Activated CD8-positive, alpha-beta T cell treated with anti-CD3 and anti-CD28 coated beads for 36 hours (primary cell): ENCODE measurements around the gene FAM83G. TPM values are rescaled to one million over a fixed set of nuclear protein-coding genes. Genes with fewer than 3 reads are reported as not detected.
"Not testable (repeated sequence)": the region's sequence is repeated elsewhere in the genome, so short reads cannot be mapped to it uniquely, and the experiment has no call there.

ENCODE experiments used
- ATAC-seq: fragments of 200-7000 bp; cut with Tn5 transposase; one replicate; pipeline ENCODE4 v1.10.0; 2021; ENCODE audit warnings: mild to moderate bottlenecking, moderate library complexity
- CTCF ChIA-PET: fragments of 350-600 bp; sonication (Branson Sonifier 250); formaldehyde crosslinking; loops from one replicate; lab custom pipeline; 2021; ENCODE audit warnings: antibody characterized with exemption; lab: Charles Lee
- POLR2A ChIA-PET: fragments of 350-600 bp; sonication (Branson Sonifier 250); formaldehyde crosslinking; loops from one replicate; lab custom pipeline; 2021; ENCODE audit warnings: antibody characterized with exemption; lab: Charles Lee
- DNase-seq: peaks from one replicate; pipeline ENCODE4 v3.0.0-alpha.2; 2020
- H3K27ac Mint-ChIP-seq: one replicate; pipeline ENCODE4 v1.8.0; 2021; ENCODE audit warnings: mild to moderate bottlenecking, mixed read lengths
- H3K27me3 Mint-ChIP-seq: one replicate; pipeline ENCODE4 v1.8.0; 2021; ENCODE audit warnings: mixed read lengths
- H3K36me3 Mint-ChIP-seq: one replicate; pipeline ENCODE4 v1.8.0; 2021; ENCODE audit warnings: low read depth, mixed read lengths
- H3K4me1 Mint-ChIP-seq: one replicate; pipeline ENCODE4 v1.8.0; 2021; ENCODE audit warnings: low read depth, mixed read lengths
- H3K4me3 Mint-ChIP-seq: one replicate; pipeline ENCODE4 v1.8.0; 2021; ENCODE audit warnings: mild to moderate bottlenecking, moderate library complexity, mixed read lengths
- H3K9me3 Mint-ChIP-seq: one replicate; pipeline ENCODE4 v1.8.0; 2021; ENCODE audit warnings: mixed read lengths
- CTCF ChIP-seq: fragments of 200-600 bp; IDR thresholded peaks from one replicate; pipeline ENCODE4 v1.8.0; 2022; ENCODE audit warnings: antibody characterized with exemption, mild to moderate bottlenecking
- intact Hi-C: fragments of 100-400 bp; cut with micrococcal nuclease; formaldehyde crosslinking; loops from one replicate; pipeline ENCODE4 v1.10.0; 2022
- total RNA-seq, 2 experiments: library from RNA; stranded (reverse); gene quantifications; one replicate each; pipeline ENCODE4 v1.2.3, GENCODE V29; 2021

FAM83G gene
- total RNA-seq, 2 experiments from 2014 or later, result 11.9 to 12.1 TPM

GRCh38 chr17:18959071-18959844, 45.3 kb downstream of the FAM83G start:
- POLR2A ChIA-PET, result interaction anchor here (0.9 kb wide), 1 partner anchor 10 kb away, joined by 3 read pairs; no protein-coding TSS in a partner anchor
- no peaks in the 10 kb centered on the region for H3K9me3 Mint-ChIP-seq
- H3K27ac Mint-ChIP-seq, result no peak overlapping the region
- CTCF ChIA-PET, result interaction anchor here (1.1 to 2.5 kb wide), 4 partner anchors 15 to 99 kb away, joined by 3 to 15 read pairs (median 11); no protein-coding TSS in a partner anchor
- H3K4me3 Mint-ChIP-seq, result no peak overlapping the region
- no peak for TF ChIP-seq CTCF
- ATAC-seq (no peak), DNase-seq (no peak)
- no peaks in the 10 kb centered on the region for H3K27me3 Mint-ChIP-seq
- H3K36me3 Mint-ChIP-seq, result peaks cover 1% of the 10 kb centered on the region
- H3K4me1 Mint-ChIP-seq, result peaks cover 37% of the 10 kb centered on the region
- intact Hi-C loops, result no loop called here

GRCh38 chr17:18958611-18959010, 46.0 kb downstream of the FAM83G start:
- no peak for ATAC-seq
- no peak overlapping the region for H3K27ac Mint-ChIP-seq
- no peaks in the 10 kb centered on the region for H3K27me3 Mint-ChIP-seq
- ChIA-PET POLR2A (interaction anchor here (0.9 kb wide), 1 partner anchor 10 kb away, joined by 3 read pairs; no protein-coding TSS in a partner anchor), CTCF (interaction anchor here (1.1 kb wide), 1 partner anchor 15 kb away, joined by 3 read pairs; no protein-coding TSS in a partner anchor)
- intact Hi-C loops, result no loop called here
- no peaks in the 10 kb centered on the region for H3K9me3 Mint-ChIP-seq
- no peak for TF ChIP-seq CTCF
- peaks cover 41% of the 10 kb centered on the region for H3K4me1 Mint-ChIP-seq
- H3K36me3 Mint-ChIP-seq, result peaks cover 1% of the 10 kb centered on the region
- DNase-seq, result no peak
- no peak overlapping the region for H3K4me3 Mint-ChIP-seq

- intact Hi-C loops, result no loop called here
- no peak for TF ChIP-seq CTCF
- ChIA-PET POLR2A (no interaction called here), CTCF (interaction anchor here (0.9 to 1.1 kb wide), 2 partner anchors 14 to 332 kb away, joined by 3 to 4 read pairs; no protein-coding TSS in a partner anchor)
- Mint-ChIP-seq H3K36me3 (peaks cover 1% of the 10 kb centered on the region), H3K9me3 (no peaks in the 10 kb centered on the region), H3K27me3 (no peaks in the 10 kb centered on the region), H3K4me1 (peaks cover 38% of the 10 kb centered on the region), H3K4me3 (no peak overlapping the region), H3K27ac (no peak overlapping the region)
- ATAC-seq, result no peak
- DNase-seq, result no peak
These were observed 46.7 kb downstream of the FAM83G start for GRCh38 chr17:18957831-18958230.

- ATAC-seq, result no peak
- Mint-ChIP-seq H3K27me3 (no peaks in the 10 kb centered on the region), H3K27ac (no peak overlapping the region), H3K9me3 (no peaks in the 10 kb centered on the region), H3K4me1 (peaks cover 28% of the 10 kb centered on the region), H3K36me3 (peaks cover 1% of the 10 kb centered on the region), H3K4me3 (no peak overlapping the region)
- no peak for TF ChIP-seq CTCF
- ChIA-PET CTCF (interaction anchor here (0.7 kb wide), 1 partner anchor 14 kb away, joined by 4 read pairs; no protein-coding TSS in a partner anchor), POLR2A (no interaction called here)
- intact Hi-C loops, result no loop called here
- no peak for DNase-seq
These were observed 48.0 kb downstream of the FAM83G start for GRCh38 chr17:18956581-18956980.

- CTCF ChIA-PET, result interaction anchor here (0.9 kb wide), 1 partner anchor 42 kb away, joined by 3 read pairs; no protein-coding TSS in a partner anchor
- peak overlapping the region; percentile 81 for H3K27ac Mint-ChIP-seq
- DNase-seq, H3K4me3 Mint-ChIP-seq, H3K27me3 Mint-ChIP-seq, ATAC-seq, H3K36me3 Mint-ChIP-seq, POLR2A ChIA-PET, intact Hi-C loops, H3K9me3 Mint-ChIP-seq: not testable (repeated sequence)
- H3K4me1 Mint-ChIP-seq, result peaks cover 24% of the 10 kb centered on the region
These were observed 48.5 kb downstream of the FAM83G start for GRCh38 chr17:18956021-18956420.
